ENCODE results near the gene C1orf210. TPM values are rescaled to one million over a fixed set of nuclear protein-coding genes. Genes with fewer than 3 reads are reported as not detected.

The C1orf210 gene
- total and polyA plus RNA-seq, 5 donors = 0.07 TPM; not detected in 4

DNA sequence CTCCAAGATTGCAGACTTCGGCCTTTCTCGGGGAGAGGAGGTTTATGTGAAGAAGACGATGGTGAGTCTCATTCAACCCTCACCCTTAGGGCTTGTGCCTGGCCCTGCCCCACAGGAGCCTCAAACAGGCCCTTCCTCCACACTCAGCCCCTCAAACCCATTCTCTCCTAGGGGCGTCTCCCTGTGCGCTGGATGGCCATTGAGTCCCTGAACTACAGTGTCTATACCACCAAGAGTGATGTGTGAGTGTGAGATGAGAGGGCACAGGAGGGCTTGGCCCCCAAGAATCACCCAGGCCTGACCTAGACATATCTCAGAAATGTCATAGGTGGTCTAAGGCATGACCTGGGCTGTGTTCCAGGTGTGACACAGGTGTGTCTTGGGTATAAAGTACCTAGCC is 33.9 kb upstream of the C1orf210 start:
- WGBS = 96% methylated on average over 5 of the region's 5 CpGs
- intact Hi-C loops (cut with DNase I) = no loop called here
- Histone ChIP-seq H3K9me3 (ENCODE audit: control insufficient read depth, low read length) (no peaks in the 10 kb centered on the region), H3K4me1 (ENCODE audit: control insufficient read depth, insufficient read depth, low read length) (peaks cover 3% of the 10 kb centered on the region), H3K27ac (ENCODE audit: low read length) (no peak overlapping the region), H3K4me3 (ENCODE audit: low read length) (no peak overlapping the region), H3K27me3 (ENCODE audit: control insufficient read depth, insufficient read depth) (no peaks in the 10 kb centered on the region)
- no peak for ATAC-seq
- DNase-seq = no peak

DNA sequence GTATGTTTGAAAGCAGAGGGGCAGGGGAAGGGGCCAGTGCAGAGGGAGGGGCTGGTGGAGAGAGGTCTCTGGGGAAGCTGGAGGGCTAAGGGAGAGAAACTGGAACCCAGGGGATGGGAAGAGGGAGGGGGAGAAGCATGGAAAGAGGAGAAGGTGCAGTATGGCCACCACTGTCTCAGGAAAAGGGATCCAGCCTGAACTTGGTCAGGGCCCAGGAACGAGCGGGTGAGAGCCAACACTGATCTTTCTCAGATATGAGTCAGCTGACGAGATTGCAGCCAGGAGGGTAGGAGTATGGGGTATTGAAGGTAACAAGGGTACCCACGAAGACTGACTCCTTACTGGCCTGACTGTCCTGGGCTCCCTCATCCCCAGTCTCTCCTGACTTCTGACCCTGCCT is 33.5 kb upstream of the C1orf210 start:
- ATAC-seq = no peak
- 71% methylated on average over 4 of the region's 4 CpGs for WGBS
- Histone ChIP-seq H3K27ac (ENCODE audit: low read length) (no peak overlapping the region), H3K4me3 (ENCODE audit: low read length) (no peak overlapping the region), H3K9me3 (ENCODE audit: control insufficient read depth, low read length) (no peaks in the 10 kb centered on the region), H3K27me3 (ENCODE audit: control insufficient read depth, insufficient read depth) (no peaks in the 10 kb centered on the region), H3K4me1 (ENCODE audit: control insufficient read depth, insufficient read depth, low read length) (peaks cover 3% of the 10 kb centered on the region)
- no peak for DNase-seq
- intact Hi-C loops (cut with DNase I) = no loop called here

DNA sequence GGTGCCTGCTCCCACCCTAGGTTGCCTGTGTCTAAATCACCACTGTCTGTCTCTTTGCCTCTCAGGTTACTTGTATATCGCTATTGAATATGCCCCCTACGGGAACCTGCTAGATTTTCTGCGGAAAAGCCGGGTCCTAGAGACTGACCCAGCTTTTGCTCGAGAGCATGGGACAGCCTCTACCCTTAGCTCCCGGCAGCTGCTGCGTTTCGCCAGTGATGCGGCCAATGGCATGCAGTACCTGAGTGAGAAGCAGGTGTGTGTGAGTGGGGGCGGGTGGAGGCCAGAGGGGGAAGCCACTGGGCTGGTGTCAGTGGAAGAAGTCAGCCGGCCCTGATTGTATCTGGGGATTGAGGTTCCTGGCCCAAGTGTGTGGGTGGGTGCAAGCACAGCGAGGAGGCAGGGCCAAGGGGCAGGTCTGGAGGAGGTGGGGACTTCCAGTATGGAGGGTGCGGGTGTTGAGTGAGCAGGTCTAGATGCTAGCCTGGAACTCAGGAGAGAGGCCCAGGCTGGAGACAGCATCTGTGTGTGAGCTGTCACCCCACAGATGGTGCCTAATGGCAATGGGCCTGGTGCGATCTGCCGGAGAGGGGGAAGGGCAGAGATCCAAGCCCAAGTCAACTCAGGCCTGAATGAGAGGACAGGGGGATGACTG is 32.6 kb upstream of the C1orf210 start:
- Histone ChIP-seq H3K4me1 (ENCODE audit: control insufficient read depth, insufficient read depth, low read length) (peaks cover 3% of the 10 kb centered on the region), H3K9me3 (ENCODE audit: control insufficient read depth, low read length) (no peaks in the 10 kb centered on the region), H3K27me3 (ENCODE audit: control insufficient read depth, insufficient read depth) (no peaks in the 10 kb centered on the region), H3K4me3 (ENCODE audit: low read length) (no peak overlapping the region), H3K27ac (ENCODE audit: low read length) (no peak overlapping the region)
- DNase-seq = no peak
- intact Hi-C loops (cut with DNase I) = no loop called here
- 84% methylated on average over 15 of the region's 15 CpGs for WGBS
- ATAC-seq = peak; percentile 3 to 14

DNA sequence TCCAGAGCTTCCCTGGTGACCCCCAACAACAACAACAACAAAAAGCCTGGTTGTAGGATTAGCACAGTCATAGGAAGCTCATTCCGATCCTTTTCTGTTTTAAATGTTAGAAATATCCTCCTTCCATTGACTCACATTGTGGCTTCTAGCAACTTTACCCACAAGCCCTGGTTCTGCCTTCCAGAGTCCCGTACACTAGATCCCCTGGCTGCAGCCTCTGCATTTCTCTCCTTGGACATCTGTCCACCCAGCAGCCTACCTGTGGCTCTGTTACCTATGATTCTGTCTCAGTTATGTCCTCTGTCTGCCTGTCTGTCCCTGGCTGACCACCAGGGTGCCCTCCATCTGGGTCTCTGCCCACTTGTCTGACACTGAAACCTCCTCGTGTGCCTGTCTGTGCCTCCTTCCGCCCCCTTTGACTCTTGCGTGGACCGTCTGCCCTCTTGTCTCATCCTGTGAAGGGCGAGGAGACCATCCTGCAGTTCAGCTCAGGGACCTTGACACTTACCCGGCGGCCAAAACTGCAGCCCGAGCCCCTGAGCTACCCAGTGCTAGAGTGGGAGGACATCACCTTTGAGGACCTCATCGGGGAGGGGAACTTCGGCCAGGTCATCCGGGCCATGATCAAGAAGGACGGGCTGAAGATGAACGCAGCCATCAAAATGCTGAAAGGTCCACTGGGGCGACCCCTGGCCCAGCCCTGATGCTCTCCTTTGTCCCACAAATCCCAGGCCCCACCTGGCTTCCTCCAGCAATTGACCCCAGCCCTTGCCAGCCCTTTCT is 31.5 kb upstream of the C1orf210 start:
- Histone ChIP-seq H3K9me3 (ENCODE audit: control insufficient read depth, low read length) (no peaks in the 10 kb centered on the region), H3K4me1 (ENCODE audit: control insufficient read depth, insufficient read depth, low read length) (peaks cover 3% of the 10 kb centered on the region), H3K27me3 (ENCODE audit: control insufficient read depth, insufficient read depth) (no peaks in the 10 kb centered on the region), H3K4me3 (ENCODE audit: low read length) (no peak overlapping the region), H3K27ac (ENCODE audit: low read length) (no peak overlapping the region)
- ATAC-seq (no peak), DNase-seq (no peak)
- intact Hi-C loops (cut with DNase I) = no loop called here
- WGBS = 90% methylated on average over 16 of the region's 16 CpGs

DNA sequence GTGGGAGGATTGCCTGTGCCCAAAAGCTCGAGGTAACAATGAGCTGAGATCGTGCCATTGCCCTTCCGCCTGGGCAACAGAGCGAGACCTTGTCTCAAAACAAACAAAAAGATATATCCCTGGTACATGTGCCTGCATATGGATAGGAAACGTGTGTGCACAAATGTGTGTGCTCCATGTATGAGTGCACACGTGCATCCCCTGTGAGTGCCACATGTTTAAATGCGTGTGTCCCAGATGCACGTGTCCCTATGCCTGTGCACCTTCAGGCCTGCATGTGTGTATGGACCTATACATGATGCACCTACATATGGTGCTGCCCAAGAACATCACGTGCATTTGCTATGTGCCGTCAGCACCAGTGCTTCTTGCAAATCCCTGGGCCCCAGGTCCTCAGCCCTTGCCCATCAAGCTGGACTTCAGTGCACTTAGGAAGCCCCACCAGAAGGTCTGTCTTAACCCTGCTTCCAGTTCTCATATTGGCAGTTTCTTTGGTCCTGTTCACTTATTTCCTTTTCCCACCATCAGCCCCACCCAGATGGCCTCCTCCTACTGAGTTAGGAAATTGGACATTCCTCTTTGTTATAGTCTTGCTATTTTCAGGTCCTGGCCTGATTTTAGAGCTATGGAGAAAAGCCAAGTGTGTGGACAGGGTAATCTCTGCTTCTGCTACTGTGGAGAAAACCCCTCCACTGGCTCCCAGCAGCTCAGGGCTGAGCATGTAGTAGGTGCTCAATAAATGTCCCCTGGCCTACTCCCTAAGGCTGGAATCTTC is 30.8 kb upstream of the C1orf210 start:
- Histone ChIP-seq H3K27ac (ENCODE audit: low read length) (no peak overlapping the region), H3K4me1 (ENCODE audit: control insufficient read depth, insufficient read depth, low read length) (peaks cover 3% of the 10 kb centered on the region), H3K27me3 (ENCODE audit: control insufficient read depth, insufficient read depth) (no peaks in the 10 kb centered on the region), H3K9me3 (ENCODE audit: control insufficient read depth, low read length) (no peaks in the 10 kb centered on the region), H3K4me3 (ENCODE audit: low read length) (no peak overlapping the region)
- ATAC-seq = no peak
- 91% methylated on average over 10 of the region's 10 CpGs for whole genome bisulfite sequencing
- intact Hi-C loops (cut with DNase I) = no loop called here
- DNase-seq = no peak

DNA sequence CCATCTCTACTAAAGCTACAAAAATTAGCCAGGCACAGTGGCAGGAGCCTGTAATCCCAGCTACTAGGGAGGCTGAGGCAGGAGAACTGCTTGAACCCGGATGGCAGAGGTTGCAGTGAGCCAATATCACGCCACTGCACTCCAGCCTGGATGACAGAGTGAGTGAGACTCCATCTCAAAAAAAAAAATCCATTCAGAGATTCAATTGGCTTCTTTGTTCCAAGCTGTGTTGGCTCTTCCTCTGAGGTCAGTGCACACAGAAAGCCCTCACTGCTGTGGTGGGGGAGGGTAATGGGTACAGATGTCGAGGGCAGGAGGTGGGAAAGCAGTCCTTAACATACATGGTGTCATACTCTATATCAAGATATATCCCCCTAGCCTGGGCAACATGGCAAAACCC is 30.1 kb upstream of the C1orf210 start:
- Histone ChIP-seq H3K4me1 (ENCODE audit: control insufficient read depth, insufficient read depth, low read length) (peaks cover 3% of the 10 kb centered on the region), H3K9me3 (ENCODE audit: control insufficient read depth, low read length) (no peaks in the 10 kb centered on the region), H3K27me3 (ENCODE audit: control insufficient read depth, insufficient read depth) (no peaks in the 10 kb centered on the region), H3K27ac (ENCODE audit: low read length) (no peak overlapping the region), H3K4me3 (ENCODE audit: low read length) (no peak overlapping the region)
- no peak for ATAC-seq
- WGBS = 88% methylated on average over 3 of the region's 3 CpGs
- no peak for DNase-seq
- intact Hi-C loops (cut with DNase I) = no loop called here

DNA sequence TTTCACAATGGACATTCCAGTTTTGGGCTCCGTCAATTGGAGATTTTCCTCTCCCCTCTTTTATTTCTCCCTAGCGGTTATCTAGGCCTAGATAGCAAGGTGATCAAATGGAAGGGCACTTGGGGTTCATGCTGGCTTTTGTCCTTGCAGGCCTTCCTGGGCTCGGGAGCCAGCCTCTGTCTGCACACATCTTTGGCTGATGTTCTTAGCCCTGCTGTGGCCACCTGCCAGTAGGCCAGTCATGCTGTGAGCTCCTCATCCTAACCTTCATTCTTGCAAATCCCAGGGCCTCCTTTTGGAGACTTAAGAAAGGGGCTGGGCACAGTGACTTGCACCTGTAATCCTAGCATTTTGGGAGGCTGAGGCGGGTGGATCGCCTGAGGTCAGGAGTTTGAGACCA is 28.9 kb upstream of the C1orf210 start:
- no peaks in the 10 kb centered on the region for H3K27me3 ChIP-seq (ENCODE audit: control insufficient read depth, insufficient read depth)
- WGBS = 94% methylated on average over 5 of the region's 5 CpGs
- DNase-seq = no peak
- no peak overlapping the region for H3K27ac ChIP-seq (ENCODE audit: low read length)
- peaks cover 3% of the 10 kb centered on the region for H3K4me1 ChIP-seq (ENCODE audit: control insufficient read depth, insufficient read depth, low read length)
- ATAC-seq = no peak
- no peak overlapping the region for H3K4me3 ChIP-seq (ENCODE audit: low read length)
- H3K9me3 ChIP-seq (ENCODE audit: control insufficient read depth, low read length) = no peaks in the 10 kb centered on the region
- intact Hi-C loops (cut with DNase I) = no loop called here

DNA sequence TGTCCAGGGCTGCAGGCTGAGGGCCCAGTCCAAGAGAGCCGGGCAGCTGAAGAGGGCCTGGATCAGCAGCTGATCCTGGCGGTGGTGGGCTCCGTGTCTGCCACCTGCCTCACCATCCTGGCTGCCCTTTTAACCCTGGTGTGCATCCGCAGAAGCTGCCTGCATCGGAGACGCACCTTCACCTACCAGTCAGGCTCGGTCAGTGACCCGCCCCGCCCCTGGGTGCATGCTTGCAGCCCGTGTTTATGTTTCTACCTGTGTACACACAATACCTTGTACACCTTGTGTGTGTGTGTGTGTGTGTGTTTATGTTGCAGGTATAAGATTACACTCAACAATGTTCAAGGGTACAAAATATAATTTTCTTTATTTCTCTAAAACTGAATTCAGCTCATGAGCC is 28.4 kb upstream of the C1orf210 start:
- Histone ChIP-seq H3K27ac (ENCODE audit: low read length) (no peak overlapping the region), H3K9me3 (ENCODE audit: control insufficient read depth, low read length) (no peaks in the 10 kb centered on the region), H3K27me3 (ENCODE audit: control insufficient read depth, insufficient read depth) (no peaks in the 10 kb centered on the region), H3K4me3 (ENCODE audit: low read length) (no peak overlapping the region), H3K4me1 (ENCODE audit: control insufficient read depth, insufficient read depth, low read length) (peaks cover 3% of the 10 kb centered on the region)
- ATAC-seq (no peak), DNase-seq (no peak)
- intact Hi-C loops (cut with DNase I) = no loop called here
- WGBS = 95% methylated on average over 10 of the region's 10 CpGs

DNA sequence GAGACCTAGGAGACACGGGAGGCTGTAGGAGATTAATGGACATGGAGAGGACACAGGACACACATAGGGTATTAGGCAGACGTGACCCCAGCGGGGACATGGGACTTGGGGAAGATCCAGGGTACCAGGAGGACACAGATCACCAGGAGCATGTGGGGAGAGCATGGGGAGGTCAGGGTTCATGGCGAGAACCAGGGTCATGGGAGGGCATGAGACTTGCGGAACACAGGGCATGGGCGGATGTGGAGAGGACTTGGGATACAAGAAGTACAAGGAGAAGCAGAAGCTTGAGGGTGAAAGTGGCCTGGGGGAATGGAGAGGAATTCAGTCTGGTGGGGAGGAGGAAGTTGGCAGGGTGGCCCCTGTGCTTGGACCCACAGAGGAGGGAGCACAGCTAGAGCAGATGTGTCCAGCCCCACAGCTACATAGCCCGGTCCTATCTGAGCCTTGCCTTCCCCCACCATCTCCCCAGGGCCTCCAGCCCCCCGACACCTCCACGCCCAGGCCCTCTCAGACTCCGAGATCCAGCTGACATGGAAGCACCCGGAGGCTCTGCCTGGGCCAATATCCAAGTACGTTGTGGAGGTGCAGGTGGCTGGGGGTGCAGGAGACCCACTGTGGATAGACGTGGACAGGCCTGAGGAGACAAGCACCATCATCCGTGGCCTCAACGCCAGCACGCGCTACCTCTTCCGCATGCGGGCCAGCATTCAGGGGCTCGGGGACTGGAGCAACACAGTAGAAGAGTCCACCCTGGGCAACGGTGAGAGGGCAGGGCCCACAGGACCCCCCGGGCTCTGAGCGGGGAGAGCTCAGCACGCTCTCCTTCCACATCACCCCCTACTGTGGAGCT is 27.5 kb upstream of the C1orf210 start:
- H3K4me1 ChIP-seq (ENCODE audit: control insufficient read depth, insufficient read depth, low read length) = no peaks in the 10 kb centered on the region
- intact Hi-C loops (cut with DNase I) = no loop called here
- WGBS = 92% methylated on average over 24 of the region's 24 CpGs
- DNase-seq (no peak), ATAC-seq (no peak)
- H3K4me3 ChIP-seq (ENCODE audit: low read length) = no peak overlapping the region
- H3K27me3 ChIP-seq (ENCODE audit: control insufficient read depth, insufficient read depth) = no peaks in the 10 kb centered on the region
- H3K9me3 ChIP-seq (ENCODE audit: control insufficient read depth, low read length) = no peaks in the 10 kb centered on the region
- H3K27ac ChIP-seq (ENCODE audit: low read length) = no peak overlapping the region

DNA sequence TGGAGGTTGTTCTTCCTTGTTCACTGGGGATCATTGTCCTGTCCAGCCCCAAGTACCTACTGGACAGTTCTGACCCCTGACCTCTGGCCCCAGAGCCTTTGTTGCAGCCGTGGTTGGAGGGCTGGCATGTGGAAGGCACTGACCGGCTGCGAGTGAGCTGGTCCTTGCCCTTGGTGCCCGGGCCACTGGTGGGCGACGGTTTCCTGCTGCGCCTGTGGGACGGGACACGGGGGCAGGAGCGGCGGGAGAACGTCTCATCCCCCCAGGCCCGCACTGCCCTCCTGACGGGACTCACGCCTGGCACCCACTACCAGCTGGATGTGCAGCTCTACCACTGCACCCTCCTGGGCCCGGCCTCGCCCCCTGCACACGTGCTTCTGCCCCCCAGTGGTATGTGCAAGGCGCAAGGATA is 26.8 kb upstream of the C1orf210 start:
- no peaks in the 10 kb centered on the region for H3K9me3 ChIP-seq (ENCODE audit: control insufficient read depth, low read length)
- 91% methylated on average over 19 of the region's 19 CpGs for WGBS
- H3K4me3 ChIP-seq (ENCODE audit: low read length) = no peak overlapping the region
- no peaks in the 10 kb centered on the region for H3K27me3 ChIP-seq (ENCODE audit: control insufficient read depth, insufficient read depth)
- H3K27ac ChIP-seq (ENCODE audit: low read length) = no peak overlapping the region
- H3K4me1 ChIP-seq (ENCODE audit: control insufficient read depth, insufficient read depth, low read length) = no peaks in the 10 kb centered on the region
- intact Hi-C loops (cut with DNase I) = no loop called here
- ATAC-seq = no peak
- DNase-seq = no peak

Measured in right cardiac atrium (tissue), 5 donors.